ENCODE measurements around the gene LTB4R. TPM values are rescaled to one million over a fixed set of nuclear protein-coding genes. Genes with fewer than 3 reads are reported as not detected.

LTB4R gene
- total and polyA plus RNA-seq, 9 of the 15 experiments (the other 6 are each of a cell fraction or from before 2014, with no cell fraction given) = 0.38 to 10.5 (median 2.8) TPM

DNA sequence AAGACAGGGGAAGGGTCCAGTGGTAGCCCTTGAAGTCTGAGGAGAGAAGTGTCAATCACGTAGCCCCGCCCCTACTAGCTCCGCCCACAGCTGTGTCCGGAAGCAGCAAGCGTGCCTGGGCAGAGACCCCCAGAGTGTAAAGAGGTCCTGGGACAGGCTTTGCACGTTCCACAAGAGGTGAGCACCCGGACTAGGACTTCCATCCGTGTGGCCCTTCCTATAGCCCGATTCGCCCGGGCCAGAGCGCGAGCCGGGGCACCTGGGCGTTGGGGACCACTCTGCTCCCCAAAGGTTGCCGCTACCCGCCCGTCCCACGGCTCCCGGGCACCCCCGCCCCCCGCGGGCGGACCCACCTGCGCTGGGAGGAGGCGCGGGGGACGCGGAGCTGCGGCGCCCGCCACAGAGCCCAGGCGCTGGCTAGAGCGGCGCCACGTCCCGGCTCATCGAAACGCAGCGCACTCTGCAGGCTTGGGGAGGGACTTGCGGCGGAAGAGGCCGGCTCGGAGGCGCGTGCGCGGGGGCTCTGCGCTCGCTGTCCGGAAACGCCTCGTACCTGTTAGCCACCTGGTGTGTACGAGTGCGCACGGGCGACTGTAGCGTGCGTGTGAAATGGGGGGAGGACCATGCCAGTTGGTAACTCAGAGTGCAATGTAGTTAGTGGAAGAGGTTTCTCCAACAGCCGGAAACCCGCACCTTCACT lies 40.0 kb upstream of the LTB4R start, which contains the start of gene RABGGTA (continued):
- TF ChIP-seq, protein P1, sequence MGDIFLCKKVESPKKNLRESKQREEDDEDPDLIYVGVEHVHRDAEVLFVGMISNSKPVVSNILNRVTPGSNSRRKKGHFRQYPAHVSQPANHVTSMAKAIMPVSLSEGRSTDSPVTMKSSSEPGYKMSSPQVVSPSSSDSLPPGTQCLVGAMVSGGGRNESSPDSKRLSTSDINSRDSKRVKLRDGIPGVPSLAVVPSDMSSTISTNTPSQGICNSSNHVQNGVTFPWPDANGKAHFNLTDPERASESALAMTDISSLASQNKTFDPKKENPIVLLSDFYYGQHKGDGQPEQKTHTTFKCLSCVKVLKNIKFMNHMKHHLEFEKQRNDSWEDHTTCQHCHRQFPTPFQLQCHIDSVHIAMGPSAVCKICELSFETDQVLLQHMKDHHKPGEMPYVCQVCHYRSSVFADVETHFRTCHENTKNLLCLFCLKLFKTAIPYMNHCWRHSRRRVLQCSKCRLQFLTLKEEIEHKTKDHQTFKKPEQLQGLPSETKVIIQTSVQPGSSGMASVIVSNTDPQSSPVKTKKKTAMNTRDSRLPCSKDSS (IDR thresholded peaks at IDR 0.05; ENCODE audit: low read depth, partially characterized antibody) = no peak
- TF ChIP-seq MCM3 (IDR thresholded peaks at IDR 0.05) = no peak
- no peak for TF ChIP-seq ZFP30 (CRISPR knock-in tag; IDR thresholded peaks at IDR 0.05; ENCODE audit: borderline replicate concordance)
- TF ChIP-seq, protein P2, sequence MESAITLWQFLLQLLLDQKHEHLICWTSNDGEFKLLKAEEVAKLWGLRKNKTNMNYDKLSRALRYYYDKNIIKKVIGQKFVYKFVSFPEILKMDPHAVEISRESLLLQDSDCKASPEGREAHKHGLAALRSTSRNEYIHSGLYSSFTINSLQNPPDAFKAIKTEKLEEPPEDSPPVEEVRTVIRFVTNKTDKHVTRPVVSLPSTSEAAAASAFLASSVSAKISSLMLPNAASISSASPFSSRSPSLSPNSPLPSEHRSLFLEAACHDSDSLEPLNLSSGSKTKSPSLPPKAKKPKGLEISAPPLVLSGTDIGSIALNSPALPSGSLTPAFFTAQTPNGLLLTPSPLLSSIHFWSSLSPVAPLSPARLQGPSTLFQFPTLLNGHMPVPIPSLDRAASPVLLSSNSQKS (CRISPR knock-in tag; IDR thresholded peaks at IDR 0.05) = no peak
- no peak for TF ChIP-seq ZSCAN29 (IDR thresholded peaks at IDR 0.05)
- no peak for TF ChIP-seq ZNF696 (CRISPR knock-in tag; conservative IDR thresholded peaks at IDR 0.05)
- TF ChIP-seq, protein P3, sequence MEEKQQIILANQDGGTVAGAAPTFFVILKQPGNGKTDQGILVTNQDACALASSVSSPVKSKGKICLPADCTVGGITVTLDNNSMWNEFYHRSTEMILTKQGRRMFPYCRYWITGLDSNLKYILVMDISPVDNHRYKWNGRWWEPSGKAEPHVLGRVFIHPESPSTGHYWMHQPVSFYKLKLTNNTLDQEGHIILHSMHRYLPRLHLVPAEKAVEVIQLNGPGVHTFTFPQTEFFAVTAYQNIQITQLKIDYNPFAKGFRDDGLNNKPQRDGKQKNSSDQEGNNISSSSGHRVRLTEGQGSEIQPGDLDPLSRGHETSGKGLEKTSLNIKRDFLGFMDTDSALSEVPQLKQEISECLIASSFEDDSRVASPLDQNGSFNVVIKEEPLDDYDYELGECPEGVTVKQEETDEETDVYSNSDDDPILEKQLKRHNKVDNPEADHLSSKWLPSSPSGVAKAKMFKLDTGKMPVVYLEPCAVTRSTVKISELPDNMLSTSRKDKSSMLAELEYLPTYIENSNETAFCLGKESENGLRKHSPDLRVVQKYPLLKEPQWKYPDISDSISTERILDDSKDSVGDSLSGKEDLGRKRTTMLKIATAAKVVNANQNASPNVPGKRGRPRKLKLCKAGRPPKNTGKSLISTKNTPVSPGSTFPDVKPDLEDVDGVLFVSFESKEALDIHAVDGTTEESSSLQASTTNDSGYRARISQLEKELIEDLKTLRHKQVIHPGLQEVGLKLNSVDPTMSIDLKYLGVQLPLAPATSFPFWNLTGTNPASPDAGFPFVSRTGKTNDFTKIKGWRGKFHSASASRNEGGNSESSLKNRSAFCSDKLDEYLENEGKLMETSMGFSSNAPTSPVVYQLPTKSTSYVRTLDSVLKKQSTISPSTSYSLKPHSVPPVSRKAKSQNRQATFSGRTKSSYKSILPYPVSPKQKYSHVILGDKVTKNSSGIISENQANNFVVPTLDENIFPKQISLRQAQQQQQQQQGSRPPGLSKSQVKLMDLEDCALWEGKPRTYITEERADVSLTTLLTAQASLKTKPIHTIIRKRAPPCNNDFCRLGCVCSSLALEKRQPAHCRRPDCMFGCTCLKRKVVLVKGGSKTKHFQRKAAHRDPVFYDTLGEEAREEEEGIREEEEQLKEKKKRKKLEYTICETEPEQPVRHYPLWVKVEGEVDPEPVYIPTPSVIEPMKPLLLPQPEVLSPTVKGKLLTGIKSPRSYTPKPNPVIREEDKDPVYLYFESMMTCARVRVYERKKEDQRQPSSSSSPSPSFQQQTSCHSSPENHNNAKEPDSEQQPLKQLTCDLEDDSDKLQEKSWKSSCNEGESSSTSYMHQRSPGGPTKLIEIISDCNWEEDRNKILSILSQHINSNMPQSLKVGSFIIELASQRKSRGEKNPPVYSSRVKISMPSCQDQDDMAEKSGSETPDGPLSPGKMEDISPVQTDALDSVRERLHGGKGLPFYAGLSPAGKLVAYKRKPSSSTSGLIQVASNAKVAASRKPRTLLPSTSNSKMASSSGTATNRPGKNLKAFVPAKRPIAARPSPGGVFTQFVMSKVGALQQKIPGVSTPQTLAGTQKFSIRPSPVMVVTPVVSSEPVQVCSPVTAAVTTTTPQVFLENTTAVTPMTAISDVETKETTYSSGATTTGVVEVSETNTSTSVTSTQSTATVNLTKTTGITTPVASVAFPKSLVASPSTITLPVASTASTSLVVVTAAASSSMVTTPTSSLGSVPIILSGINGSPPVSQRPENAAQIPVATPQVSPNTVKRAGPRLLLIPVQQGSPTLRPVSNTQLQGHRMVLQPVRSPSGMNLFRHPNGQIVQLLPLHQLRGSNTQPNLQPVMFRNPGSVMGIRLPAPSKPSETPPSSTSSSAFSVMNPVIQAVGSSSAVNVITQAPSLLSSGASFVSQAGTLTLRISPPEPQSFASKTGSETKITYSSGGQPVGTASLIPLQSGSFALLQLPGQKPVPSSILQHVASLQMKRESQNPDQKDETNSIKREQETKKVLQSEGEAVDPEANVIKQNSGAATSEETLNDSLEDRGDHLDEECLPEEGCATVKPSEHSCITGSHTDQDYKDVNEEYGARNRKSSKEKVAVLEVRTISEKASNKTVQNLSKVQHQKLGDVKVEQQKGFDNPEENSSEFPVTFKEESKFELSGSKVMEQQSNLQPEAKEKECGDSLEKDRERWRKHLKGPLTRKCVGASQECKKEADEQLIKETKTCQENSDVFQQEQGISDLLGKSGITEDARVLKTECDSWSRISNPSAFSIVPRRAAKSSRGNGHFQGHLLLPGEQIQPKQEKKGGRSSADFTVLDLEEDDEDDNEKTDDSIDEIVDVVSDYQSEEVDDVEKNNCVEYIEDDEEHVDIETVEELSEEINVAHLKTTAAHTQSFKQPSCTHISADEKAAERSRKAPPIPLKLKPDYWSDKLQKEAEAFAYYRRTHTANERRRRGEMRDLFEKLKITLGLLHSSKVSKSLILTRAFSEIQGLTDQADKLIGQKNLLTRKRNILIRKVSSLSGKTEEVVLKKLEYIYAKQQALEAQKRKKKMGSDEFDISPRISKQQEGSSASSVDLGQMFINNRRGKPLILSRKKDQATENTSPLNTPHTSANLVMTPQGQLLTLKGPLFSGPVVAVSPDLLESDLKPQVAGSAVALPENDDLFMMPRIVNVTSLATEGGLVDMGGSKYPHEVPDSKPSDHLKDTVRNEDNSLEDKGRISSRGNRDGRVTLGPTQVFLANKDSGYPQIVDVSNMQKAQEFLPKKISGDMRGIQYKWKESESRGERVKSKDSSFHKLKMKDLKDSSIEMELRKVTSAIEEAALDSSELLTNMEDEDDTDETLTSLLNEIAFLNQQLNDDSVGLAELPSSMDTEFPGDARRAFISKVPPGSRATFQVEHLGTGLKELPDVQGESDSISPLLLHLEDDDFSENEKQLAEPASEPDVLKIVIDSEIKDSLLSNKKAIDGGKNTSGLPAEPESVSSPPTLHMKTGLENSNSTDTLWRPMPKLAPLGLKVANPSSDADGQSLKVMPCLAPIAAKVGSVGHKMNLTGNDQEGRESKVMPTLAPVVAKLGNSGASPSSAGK (IDR thresholded peaks at IDR 0.05) = peak; percentile 93
- TF ChIP-seq, protein P4, sequence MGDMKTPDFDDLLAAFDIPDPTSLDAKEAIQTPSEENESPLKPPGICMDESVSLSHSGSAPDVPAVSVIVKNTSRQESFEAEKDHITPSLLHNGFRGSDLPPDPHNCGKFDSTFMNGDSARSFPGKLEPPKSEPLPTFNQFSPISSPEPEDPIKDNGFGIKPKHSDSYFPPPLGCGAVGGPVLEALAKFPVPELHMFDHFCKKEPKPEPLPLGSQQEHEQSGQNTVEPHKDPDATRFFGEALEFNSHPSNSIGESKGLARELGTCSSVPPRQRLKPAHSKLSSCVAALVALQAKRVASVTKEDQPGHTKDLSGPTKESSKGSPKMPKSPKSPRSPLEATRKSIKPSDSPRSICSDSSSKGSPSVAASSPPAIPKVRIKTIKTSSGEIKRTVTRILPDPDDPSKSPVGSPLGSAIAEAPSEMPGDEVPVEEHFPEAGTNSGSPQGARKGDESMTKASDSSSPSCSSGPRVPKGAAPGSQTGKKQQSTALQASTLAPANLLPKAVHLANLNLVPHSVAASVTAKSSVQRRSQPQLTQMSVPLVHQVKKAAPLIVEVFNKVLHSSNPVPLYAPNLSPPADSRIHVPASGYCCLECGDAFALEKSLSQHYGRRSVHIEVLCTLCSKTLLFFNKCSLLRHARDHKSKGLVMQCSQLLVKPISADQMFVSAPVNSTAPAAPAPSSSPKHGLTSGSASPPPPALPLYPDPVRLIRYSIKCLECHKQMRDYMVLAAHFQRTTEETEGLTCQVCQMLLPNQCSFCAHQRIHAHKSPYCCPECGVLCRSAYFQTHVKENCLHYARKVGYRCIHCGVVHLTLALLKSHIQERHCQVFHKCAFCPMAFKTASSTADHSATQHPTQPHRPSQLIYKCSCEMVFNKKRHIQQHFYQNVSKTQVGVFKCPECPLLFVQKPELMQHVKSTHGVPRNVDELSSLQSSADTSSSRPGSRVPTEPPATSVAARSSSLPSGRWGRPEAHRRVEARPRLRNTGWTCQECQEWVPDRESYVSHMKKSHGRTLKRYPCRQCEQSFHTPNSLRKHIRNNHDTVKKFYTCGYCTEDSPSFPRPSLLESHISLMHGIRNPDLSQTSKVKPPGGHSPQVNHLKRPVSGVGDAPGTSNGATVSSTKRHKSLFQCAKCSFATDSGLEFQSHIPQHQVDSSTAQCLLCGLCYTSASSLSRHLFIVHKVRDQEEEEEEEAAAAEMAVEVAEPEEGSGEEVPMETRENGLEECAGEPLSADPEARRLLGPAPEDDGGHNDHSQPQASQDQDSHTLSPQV (IDR thresholded peaks at IDR 0.05) = peak; percentile 84
- peak; percentile 8 for TF ChIP-seq ZFP36 (IDR thresholded peaks at IDR 0.05; ENCODE audit: low read depth, low read length, partially characterized antibody)

Measured in K562 (cell line).